GM12872 (cell line): Measurements from ENCODE around the gene UCHL3.

ENCODE experiments used
- TF ChIP-seq, protein P1 (sequence below): IDR thresholded peaks from 3 replicates; pipeline ENCODE4 v1.5.1; 2011; ENCODE audit warnings: low read depth, mild to moderate bottlenecking, low read length, moderate library complexity; ENCODE audit not compliant: insufficient read depth

Gene UCHL3

DNA sequence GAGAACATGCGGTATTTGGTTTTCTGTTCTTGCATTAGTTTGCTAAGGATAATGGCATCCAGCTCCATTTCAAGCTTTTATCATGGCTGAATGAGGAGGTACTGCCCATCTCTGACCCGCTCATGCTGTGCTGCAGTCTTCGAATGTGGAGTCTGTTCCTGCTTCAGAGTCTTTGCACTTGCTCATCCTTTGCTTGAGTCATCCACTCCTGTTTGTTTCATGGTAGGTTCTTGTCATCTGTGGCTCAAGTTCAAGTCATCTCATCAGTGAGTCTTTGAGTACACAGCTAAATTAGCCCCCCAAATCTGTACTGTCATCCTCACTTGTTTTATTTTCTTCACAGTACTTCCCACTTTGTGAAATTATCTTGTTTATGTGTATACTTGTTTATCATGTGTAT lies 5.4 kb downstream of the UCHL3 start:
- TF ChIP-seq, protein P1, sequence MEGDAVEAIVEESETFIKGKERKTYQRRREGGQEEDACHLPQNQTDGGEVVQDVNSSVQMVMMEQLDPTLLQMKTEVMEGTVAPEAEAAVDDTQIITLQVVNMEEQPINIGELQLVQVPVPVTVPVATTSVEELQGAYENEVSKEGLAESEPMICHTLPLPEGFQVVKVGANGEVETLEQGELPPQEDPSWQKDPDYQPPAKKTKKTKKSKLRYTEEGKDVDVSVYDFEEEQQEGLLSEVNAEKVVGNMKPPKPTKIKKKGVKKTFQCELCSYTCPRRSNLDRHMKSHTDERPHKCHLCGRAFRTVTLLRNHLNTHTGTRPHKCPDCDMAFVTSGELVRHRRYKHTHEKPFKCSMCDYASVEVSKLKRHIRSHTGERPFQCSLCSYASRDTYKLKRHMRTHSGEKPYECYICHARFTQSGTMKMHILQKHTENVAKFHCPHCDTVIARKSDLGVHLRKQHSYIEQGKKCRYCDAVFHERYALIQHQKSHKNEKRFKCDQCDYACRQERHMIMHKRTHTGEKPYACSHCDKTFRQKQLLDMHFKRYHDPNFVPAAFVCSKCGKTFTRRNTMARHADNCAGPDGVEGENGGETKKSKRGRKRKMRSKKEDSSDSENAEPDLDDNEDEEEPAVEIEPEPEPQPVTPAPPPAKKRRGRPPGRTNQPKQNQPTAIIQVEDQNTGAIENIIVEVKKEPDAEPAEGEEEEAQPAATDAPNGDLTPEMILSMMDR = no peak

DNA sequence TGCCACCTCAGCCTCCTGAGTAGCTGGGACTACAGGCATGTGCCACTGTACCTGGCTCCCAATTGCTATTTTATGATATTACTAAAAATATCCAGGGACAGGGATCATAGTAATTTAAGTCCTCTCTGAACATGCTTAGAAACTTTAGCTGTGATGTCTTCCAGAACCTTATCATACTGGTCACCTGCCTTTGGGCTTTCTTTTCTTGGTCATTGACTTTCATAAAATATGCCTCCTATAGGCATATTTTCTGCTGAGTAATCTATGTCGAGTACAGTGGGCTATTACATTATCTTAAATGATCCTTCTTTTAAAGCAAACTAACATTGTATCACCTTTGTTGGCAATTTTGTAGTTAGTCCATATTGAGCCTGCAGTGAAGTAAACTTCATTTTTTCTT lies 6.2 kb downstream of the UCHL3 start:
- TF ChIP-seq, protein P1 = no peak

DNA sequence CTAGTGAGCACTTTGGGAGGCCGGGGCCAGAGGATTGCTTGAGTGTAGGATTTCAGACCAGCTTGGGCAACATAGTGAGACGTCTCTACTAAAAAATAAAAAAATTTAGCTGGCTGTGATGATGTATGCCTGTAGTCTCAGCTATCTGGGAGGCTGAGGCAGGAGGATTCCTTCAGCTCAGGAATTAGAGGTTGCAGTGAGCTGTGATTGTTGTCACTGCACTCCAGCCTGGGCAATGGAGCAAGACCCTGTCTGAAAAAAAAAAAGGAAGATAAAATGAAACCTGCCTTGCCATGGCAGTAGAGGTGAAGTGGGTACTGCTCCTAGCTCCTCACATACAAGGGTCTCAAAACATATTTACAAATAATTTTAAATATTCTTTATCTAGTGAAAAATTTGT lies 7.4 kb downstream of the UCHL3 start:
- TF ChIP-seq, protein P1 = no peak

DNA sequence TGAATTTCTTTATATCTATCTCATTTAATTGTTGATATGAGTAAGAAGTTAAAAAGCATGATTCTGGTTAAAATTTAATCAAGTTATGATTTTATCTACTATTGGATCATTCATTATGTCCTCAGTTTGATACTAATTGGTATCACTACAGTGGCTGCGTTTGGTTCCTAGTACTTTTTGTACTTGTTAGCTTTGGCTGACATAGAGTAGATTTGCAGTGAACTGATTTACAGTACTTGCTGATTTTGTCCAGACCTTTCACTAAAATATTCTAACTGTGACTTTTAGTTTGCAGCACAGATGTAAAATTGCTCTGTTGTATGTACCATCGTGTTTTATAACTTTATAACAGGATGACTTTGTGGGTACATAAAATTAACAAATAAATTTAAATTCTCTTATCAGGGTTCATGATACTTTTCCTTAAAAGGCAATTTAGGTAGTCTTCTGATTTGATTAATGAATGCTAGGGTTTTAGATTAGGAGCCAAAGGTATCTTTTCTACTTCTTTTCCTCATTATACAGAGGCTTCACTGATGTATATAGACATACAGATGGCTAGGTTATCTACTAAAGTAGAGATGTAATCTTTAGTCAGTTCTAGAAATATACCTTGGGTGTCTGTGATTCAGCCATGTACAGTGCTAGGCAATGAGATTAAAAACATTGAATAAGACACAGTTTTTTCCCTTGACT lies 8.7 kb downstream of the UCHL3 start:
- TF ChIP-seq, protein P1 = no peak

DNA sequence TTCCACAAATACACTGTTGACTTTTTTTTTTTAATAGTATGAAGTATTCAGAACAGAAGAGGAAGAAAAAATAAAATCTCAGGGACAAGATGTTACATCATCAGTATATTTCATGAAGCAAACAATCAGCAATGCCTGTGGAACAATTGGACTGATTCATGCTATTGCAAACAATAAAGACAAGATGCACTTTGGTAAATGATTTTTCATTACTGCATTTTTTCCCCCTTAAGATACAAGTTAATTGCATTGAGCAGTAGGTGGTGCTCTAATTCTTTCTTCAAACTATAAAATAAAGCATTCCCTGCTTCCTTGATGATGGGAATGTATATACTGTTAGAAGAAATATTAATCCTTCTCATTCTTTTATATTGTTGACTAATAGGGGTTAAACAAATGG lies 17.1 kb downstream of the UCHL3 start:
- TF ChIP-seq, protein P1 = 0 out of 3 replicates have a peak, but pooled peaks have one; percentile 6

DNA sequence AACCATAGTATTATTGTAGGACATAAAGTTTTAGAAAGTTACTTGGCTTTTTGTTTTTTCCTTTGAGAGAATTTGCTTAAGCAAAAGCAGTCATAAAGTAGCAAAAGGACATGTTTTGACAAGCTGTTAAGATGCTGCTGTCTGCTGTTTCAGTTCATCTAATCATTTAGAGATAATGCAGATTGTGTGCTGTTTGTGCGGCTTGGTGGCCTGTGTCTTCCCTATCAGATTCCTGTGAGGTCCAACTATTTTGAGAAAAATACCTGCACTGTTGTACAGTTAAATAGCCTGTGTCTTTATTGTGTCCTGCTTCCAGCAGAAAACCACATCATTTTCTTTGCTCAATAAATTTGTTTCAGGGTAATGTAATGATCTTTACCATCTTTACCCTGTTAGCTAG lies 20.0 kb downstream of the UCHL3 start:
- TF ChIP-seq, protein P1 = no peak

DNA sequence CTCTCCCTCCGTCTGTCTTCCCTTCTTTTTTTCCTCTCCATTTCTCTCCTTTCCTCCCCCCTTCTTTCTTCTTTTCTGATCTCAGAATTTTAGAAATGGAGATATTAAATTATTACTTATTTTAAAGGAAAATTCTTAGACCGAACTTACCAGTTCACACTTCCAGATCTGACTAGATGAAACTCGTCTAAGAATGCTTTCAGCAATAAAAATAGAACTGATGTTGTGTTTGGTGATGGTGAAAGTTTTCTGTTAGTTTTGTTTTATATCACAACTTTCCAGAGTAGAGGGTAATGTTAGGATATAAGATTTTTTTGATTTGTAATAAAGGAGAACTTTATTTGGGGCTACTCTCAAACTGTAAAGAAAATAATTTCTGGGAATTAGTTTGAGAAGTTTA lies 29.9 kb downstream of the UCHL3 start:
- TF ChIP-seq, protein P1 = no peak
